GM03348 (cell line): ENCODE data around the gene SBSN.

ENCODE experiments used
- DNase-seq: peaks from one replicate; pipeline ENCODE4 v3.0.0; 2012; ENCODE audit warnings: low spot score

The SBSN gene, protein sequence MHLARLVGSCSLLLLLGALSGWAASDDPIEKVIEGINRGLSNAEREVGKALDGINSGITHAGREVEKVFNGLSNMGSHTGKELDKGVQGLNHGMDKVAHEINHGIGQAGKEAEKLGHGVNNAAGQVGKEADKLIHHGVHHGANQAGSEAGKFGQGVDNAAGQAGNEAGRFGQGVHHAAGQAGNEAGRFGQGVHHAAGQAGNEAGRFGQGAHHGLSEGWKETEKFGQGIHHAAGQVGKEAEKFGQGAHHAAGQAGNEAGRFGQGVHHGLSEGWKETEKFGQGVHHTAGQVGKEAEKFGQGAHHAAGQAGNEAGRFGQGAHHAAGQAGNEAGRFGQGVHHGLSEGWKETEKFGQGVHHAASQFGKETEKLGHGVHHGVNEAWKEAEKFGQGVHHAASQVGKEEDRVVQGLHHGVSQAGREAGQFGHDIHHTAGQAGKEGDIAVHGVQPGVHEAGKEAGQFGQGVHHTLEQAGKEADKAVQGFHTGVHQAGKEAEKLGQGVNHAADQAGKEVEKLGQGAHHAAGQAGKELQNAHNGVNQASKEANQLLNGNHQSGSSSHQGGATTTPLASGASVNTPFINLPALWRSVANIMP

GRCh38 chr19:35528218-35529038 is at the start of gene SBSN:
TSS of gene SBSN (minus strand) at chr19:35528311. CDS start at chr19:35528281, 30 bp downstream.
- peak; percentile 90 for DNase-seq

- DNase-seq, result no peak
Measured at GRCh38 chr19:35571406-35571965, 43.4 kb upstream of the SBSN start.

DNA sequence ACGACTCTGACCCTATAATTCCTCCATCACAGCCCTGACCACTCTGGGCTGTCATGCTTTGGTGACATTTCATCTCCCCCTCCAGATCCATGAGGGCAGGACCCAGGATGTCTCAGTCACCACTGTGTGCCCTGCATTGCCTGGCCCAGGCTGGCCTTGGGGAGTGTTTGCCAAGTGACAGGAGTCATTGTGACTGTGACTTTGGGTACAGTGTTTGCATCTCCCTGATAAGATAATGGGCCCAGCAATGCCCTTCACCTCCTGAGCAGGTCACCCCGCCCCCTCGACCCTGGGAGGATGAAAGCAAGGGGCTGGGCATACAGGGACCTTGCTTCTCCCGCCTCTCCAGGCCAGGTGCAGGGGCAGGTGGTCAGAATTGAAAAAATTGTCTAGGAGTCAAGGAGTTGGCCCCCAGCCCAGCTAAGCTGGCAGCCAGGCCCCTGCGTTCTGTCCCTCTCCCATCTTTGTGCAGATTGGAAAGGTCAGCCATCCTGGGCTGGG is 41.2 kb upstream of the SBSN start:
- DNase-seq, result no peak

DNA sequence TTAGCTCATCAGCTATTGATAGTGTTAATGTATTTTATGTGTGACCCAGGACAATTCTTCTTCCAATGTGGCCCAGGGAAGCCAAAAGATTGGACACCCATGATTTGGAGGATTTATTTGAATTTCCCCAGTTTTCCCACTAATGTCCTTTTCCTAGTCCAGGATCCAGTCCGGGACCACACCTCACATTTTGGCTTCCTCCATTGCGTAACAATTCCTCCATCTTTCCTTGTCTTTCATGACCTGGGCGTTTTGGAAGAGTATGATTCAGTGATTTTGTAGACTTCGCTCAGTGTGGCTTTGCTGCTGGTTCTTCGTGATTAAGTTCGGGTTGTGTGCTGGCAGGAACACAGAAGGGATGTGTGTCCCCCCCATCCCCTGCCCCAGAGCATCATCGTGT is 38.6 kb upstream of the SBSN start:
- DNase-seq, result no peak

GRCh38 chr19:35565016-35565856 is 37.1 kb upstream of the SBSN start:
- DNase-seq, result no peak

DNA sequence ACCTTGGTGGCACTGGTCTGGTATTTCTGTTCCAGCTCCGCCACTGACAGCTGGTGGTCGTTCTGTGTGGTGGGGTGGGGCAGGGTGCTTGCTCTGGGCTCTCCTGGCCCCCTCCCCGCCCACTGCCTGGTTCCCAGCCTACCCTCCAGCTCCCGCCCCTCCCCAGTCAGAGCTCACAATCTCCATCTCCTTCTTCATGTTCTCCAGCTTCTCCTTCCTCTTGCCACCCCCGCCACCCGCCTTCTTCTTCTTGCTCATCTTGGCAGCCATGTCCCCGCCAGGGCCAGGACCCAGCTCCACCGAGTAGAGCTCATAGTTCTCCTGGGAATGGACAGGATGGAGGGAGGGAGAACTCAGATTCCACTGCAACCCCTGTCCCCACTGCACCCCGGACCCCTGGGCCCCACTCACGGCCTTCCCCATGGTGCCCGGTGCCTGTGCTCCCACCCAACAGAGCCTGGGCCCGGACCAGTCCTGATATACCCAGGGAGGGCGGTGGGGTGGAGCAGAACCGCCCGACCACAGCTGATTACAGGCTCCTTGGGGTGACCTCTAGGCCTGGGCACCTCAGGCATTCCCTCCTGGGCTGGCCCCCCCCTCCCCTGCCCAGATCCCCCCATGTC is 35.2 kb upstream of the SBSN start, which contains the start of gene ATP4A:
ATP4A (minus strand) TSS at position 452 of the 623 bp plus-strand sequence; CDS start at position 423, 29 bp downstream.
- no peak for DNase-seq

GRCh38 chr19:35562776-35563175 is 34.7 kb upstream of the SBSN start:
- no peak for DNase-seq

DNA sequence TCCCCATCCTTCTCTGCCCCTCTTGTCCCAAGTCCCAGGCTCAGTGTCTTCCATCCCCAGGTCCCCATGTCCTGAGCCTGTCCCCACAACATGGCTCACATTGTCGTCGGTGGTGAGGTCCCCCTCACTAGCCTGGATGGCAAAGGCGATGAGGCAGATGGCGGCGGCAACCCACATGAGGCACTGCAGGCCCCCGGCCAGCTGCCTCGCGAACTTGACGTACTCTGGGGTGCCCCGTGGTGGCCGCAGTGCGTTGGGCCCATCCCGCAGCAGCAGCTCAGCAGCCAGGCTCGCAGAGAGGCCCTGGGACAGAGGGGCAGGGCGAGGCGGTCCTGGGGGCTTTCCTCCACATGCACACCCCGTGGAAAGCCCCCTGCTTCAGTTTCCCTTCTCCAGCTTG is 34.2 kb upstream of the SBSN start:
- DNase-seq, result no peak

DNA sequence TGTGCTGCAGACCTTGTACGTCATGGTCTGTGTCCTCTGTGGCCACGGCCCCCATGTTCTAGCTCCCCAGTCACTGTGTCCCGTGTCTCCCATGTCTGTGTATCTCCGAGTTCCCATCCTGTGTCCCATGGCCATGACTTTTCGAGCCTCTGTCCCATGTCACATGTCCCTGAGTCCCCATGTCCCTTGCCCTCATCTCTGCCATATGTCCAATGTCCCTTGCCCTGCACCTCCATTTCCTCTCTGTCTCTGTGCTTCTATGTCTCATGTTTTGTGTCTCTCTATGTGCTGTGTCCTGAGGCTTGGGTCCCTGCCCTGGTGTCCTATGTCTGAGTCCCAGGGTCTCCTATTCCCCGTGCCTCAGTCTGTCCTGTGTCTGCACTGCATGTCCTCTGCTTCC is 33.3 kb upstream of the SBSN start:
- DNase-seq, result no peak

- DNase-seq, result no peak
Measured at GRCh38 chr19:35560677-35561076, 32.6 kb upstream of the SBSN start.

DNA sequence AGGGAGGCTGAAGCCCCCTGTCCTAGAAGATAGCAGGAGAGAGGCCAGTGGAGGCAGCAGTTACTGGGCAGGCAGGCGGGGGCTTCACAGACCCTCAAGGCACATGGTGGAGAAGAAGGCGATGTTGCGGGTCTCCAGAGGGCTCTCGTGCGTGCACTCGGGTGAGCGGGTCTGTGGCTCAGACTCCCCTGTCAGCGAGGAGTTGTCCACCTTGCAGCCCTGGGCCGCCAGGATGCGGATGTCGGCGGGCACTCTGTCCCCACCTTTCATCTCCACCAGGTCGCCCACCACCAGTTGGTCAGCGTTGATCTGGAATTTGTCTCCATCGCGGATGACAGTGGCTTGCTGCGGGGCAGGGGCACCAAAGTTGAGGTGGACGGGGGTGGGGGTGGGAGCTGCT is 32.2 kb upstream of the SBSN start:
- DNase-seq, result no peak

DNA sequence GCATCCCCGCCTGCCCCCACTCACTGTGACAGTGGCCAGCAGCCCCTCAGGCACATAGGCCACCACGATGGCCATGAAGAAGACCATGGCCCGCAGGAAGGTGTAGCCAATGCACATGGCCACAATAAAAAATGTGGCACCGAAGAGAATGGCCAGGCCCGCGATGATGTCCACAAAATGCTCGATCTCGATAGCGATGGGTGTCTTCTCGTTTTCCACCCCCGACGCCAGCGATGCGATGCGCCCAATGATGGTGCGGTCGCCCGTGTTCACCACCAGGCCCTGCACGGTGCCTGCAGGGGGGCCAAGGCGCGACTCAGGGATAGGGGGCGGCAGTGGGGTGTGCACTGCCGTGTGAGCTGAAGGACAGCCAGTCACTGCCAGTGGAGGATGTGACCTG is 31.7 kb upstream of the SBSN start:
- no peak for DNase-seq

DNA sequence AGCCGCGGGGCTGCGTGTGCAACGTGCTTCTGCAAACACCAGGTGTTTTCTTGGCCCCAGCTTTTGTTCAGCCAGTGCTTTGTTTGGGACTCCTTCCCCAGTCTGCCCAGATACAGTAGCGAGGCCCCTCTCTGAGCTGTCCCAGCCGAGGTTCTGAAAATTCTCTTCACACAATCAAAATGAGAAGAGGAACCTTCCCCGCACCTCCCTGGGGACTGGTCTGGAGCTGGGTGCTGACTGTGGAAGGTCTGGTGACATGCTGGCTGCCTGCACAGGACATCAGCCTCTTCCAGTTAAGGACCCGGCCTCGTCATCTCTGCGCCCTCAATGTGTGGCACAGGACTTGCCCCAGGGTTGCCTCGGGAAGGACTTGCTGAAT is 31.2 kb upstream of the SBSN start:
- no peak for DNase-seq

- no peak for DNase-seq
Measured at GRCh38 chr19:35558400-35559280, 30.5 kb upstream of the SBSN start.

DNA sequence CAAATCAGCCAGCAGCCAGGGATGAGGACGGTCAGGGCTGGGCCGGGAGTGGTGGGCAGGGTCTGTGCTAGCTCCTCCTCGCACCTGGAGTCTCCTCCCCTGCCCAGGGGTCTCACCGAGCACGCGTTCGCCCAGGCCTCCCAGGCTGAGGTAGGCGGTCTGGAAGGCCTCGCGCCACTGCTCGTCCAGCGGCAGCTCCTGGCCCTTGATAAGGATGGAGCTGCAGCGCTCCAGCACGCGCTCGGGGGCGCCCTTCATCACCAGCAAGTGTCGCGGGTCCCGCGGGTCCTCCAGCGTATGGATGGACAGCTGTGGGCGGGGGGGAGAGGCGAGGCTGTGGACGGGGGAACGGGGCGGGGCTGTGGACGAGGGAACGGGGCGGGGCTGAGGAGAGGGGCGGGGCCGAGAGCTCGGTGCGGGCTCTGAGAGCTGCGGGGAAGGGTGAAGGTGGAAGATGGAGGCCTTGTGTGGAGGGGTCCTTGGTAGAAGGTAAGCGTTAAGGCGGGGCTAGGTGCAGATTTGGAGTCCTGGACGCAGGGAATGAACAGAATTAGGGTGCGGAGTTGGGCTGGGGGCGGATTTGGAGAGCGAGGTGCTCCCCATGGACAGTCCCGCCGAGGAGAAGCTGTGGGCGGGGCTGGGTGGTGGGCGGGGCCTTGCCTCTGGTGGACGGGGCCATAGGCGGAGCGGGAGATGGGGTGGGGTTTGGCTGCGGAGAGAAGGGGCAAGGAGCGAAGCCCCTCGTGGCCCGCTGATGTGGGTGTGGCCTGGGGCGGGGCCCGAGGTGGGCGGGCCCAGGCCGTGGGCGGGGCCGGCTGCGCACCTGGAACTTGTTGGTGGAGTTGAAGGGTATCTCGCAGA is 29.7 kb upstream of the SBSN start:
- DNase-seq, result peak; percentile 69

DNA sequence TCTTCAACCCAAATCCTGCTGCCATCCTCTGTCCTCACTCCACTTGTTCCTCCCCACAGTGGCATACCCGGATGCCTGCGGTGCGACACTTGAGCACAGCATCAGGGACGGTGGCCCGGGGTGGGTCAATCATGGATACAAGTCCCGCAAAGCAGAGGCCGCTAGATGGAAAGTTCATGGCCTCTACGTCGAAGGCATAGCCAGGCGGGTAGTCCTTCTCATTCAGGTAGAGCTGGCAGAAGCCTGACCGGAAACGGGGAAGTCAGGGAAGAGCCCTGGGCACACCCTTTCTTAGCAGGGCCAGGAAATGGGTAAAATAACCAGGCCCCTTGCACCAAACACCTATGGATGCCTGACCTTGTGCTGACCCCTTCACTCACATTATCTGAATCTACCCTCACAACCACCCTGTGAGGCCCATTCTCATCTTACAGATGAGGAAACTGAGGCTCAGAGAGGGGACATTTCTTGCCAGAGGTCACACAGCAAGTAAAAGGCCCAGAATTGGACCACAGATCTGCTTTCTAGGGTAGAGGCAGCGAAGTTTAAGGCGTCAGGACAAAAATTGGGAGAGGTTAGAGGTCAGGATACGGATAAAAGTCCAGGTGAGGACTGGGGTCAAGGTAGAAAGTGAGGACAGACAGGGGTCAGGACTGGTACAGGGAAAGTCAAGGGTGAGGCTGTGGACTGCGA is 28.9 kb upstream of the SBSN start:
- DNase-seq, result no peak

- DNase-seq, result no peak
Measured at GRCh38 chr19:35556025-35556590, 28.0 kb upstream of the SBSN start.
